NCI-H345 treated with DMSO at 0.1 percent for 48 hours (cell line): ENCODE data around the gene FIBP.
"Not testable (repeated sequence)": the region's sequence is repeated elsewhere in the genome, so short reads cannot be mapped to it uniquely, and the experiment has no call there.

Experiments used
- DNase-seq: peaks from one replicate; lab custom pipeline; 2025; ENCODE audit not compliant: unreplicated experiment; lab: John Stamatoyannopoulos, UW

Gene FIBP

GRCh38 chr11:65915101-65915820 is 27.0 kb upstream of the FIBP start:
- no peak for DNase-seq

GRCh38 chr11:65912845-65913244 is 24.6 kb upstream of the FIBP start:
- DNase-seq: no peak

GRCh38 chr11:65911682-65912568 is 23.7 kb upstream of the FIBP start:
- DNase-seq: no peak

- DNase-seq: no peak
Measured at GRCh38 chr11:65907878-65908277, 19.6 kb upstream of the FIBP start.

GRCh38 chr11:65906602-65907001 is 18.3 kb upstream of the FIBP start:
- no peak for DNase-seq

GRCh38 chr11:65903715-65904114 is 15.4 kb upstream of the FIBP start:
- DNase-seq: no peak

GRCh38 chr11:65903068-65903481 is 14.8 kb upstream of the FIBP start:
- DNase-seq: no peak

GRCh38 chr11:65900899-65901180 is 12.6 kb upstream of the FIBP start:
- DNase-seq: no peak

GRCh38 chr11:65900125-65900898 is 12.0 kb upstream of the FIBP start, which contains the start of gene FOSL1:
FOSL1 (minus strand) TSS chr11:65900388; CDS start chr11:65900339, 49 bp downstream.
- DNase-seq: peak; percentile 30

GRCh38 chr11:65899356-65900124 is 11.3 kb upstream of the FIBP start:
- DNase-seq: no peak

GRCh38 chr11:65898656-65899355 is 10.5 kb upstream of the FIBP start:
- no peak for DNase-seq

GRCh38 chr11:65897020-65897471 is 8.8 kb upstream of the FIBP start:
- no peak for DNase-seq

GRCh38 chr11:65896034-65896999 is 8.0 kb upstream of the FIBP start:
- no peak for DNase-seq

GRCh38 chr11:65895482-65895981 is 7.3 kb upstream of the FIBP start:
- DNase-seq: no peak

GRCh38 chr11:65894034-65894591 is 5.8 kb upstream of the FIBP start:
- DNase-seq: no peak

GRCh38 chr11:65892661-65893317 is 4.5 kb upstream of the FIBP start:
- DNase-seq: no peak

- DNase-seq: not testable (repeated sequence)
Measured at GRCh38 chr11:65892137-65892540, 3.9 kb upstream of the FIBP start.
